HG02588 (cell line): ENCODE measurements around the gene ZNF326.

Source experiments
- ATAC-seq: cut with Tn5 transposase; IDR thresholded peaks from one replicate; pipeline ENCODE4 v1.9.1; 2021; ENCODE audit warnings: mild to moderate bottlenecking, moderate library complexity; ENCODE audit not compliant: unreplicated experiment

Gene ZNF326

GRCh38 chr1:89994805-89995597 is at the start of gene ZNF326:
ZNF326 (plus strand) TSS chr1:89995110; CDS start chr1:89995258, 148 bp downstream.
- ATAC-seq: peak; percentile 95

GRCh38 chr1:89945852-89946476 is 48.9 kb upstream of the ZNF326 start:
- peak; percentile 89 for ATAC-seq

- no peak for ATAC-seq
Measured at GRCh38 chr1:89946532-89946931, 48.4 kb upstream of the ZNF326 start.

GRCh38 chr1:89948722-89949345 is 46.1 kb upstream of the ZNF326 start:
- no peak for ATAC-seq

GRCh38 chr1:89949991-89950624 is 44.8 kb upstream of the ZNF326 start:
- ATAC-seq: no peak

GRCh38 chr1:89950703-89951102 is 44.2 kb upstream of the ZNF326 start:
- no peak for ATAC-seq

GRCh38 chr1:89951766-89952604 is 42.9 kb upstream of the ZNF326 start:
- ATAC-seq: no peak

GRCh38 chr1:89952605-89953130 is 42.2 kb upstream of the ZNF326 start:
- no peak for ATAC-seq

- no peak for ATAC-seq
Measured at GRCh38 chr1:89953131-89953626, 41.7 kb upstream of the ZNF326 start.

- ATAC-seq: no peak
Measured at GRCh38 chr1:89953929-89954328, 41.0 kb upstream of the ZNF326 start.

- no peak for ATAC-seq
Measured at GRCh38 chr1:89954401-89954800, 40.5 kb upstream of the ZNF326 start.

- no peak for ATAC-seq
Measured at GRCh38 chr1:89955311-89956205, 39.4 kb upstream of the ZNF326 start.

GRCh38 chr1:89957107-89957506 is 37.8 kb upstream of the ZNF326 start:
- ATAC-seq: no peak

GRCh38 chr1:89958851-89959654 is 35.9 kb upstream of the ZNF326 start:
- no peak for ATAC-seq

GRCh38 chr1:89959719-89960118 is 35.2 kb upstream of the ZNF326 start:
- no peak for ATAC-seq

GRCh38 chr1:89962024-89962741 is 32.7 kb upstream of the ZNF326 start:
- no peak for ATAC-seq

GRCh38 chr1:89962742-89963075 is 32.2 kb upstream of the ZNF326 start:
- no peak for ATAC-seq
